ENCODE data around the gene DNAJC10.

Gene DNAJC10

DNA sequence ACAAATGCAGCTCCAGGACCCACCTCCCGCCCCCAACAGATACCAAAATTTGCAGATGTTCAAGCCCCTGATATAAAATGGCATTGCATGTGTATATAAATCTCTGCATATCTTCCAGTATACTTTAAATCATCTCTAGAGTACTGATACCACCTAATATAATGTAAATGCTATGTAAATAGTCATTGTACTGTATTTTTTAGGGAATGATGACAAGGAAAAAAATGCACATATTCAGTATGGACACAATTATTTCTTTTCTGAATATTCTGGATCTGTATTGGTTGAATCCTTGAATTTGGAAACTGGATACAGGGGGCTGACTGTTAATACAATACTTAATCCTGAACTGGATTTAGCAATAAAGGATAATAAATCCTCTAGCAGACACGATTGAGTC lies 82.7 kb downstream of the DNAJC10 start:
- no peak for DNase-seq

DNA sequence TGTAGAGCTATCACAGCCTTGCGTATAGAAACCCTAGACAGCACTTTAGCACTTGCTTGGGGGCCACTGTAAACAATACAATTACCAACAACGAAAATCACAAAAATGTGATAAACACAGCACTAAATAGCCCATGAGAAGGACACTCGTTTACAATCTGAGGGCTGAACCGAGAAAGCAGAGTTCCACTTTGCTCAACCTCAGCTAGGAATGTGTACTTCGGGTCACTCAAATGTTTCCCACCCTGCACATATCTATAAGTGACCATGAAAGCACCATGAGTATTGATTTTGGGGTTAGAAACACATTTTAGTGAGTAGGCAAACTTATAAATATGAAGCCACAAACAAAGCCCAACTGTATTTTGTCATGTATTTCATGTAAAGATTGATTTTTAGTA lies 88.1 kb downstream of the DNAJC10 start:
- no peak for DNase-seq

DNA sequence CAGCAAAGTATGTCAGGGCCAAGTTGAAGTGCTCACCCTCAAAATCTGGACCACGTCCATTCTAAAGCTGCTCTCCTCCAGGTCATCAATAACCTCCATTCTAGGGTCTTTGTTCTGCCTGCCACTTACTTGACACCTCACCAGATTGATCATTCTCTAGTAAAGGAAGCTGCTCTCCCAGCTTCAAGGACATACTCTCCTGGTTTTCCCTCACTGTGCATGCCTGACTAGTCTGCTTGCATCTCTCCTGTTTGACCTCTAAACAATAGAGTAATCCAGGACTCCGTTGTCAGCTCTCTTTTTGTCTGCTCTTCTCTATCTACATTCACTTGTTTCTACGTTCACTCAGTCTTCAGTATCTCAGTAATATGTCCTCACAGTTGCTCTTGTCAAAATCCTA lies 91.3 kb downstream of the DNAJC10 start:
- DNase-seq = no peak

DNA sequence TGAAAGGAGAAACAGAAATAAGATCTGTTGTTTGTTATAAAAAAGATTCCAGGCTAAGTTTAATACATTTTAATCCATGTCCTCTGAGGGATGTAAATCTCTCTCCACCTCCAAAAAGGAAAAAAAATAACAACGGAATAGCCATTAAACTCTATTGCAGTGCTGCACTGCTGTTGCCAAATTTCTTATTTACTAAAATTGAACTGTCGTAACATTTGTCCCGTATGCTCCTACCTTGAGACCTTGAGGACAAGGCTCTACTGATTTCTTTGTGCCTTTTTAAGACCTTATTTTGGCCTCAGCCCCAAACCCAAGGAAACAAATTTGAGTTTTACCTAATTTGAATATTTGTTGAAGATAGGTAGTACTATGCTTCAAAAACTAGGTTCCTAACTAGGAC lies 94.0 kb downstream of the DNAJC10 start:
- DNase-seq = no peak

DNA sequence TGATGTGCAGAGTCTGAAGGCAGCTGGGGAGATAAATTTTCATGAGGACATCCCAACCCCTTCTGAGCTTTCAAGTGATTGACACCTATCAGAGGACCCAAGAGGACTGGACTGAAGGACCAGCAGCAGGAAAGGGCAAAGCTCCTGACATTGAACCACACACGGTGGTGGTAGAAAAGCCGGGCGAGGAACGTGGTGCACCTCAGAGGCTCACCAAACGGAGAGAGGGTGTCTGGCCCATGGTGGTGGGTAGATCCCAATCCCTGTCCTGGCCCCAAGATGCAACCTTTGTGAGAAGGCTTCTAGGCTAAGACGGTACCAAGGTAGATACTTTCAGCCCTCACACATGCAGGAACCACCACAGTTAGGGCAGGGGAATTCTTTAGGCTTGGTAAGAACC lies 98.3 kb downstream of the DNAJC10 start:
- DNase-seq = no peak

DNA sequence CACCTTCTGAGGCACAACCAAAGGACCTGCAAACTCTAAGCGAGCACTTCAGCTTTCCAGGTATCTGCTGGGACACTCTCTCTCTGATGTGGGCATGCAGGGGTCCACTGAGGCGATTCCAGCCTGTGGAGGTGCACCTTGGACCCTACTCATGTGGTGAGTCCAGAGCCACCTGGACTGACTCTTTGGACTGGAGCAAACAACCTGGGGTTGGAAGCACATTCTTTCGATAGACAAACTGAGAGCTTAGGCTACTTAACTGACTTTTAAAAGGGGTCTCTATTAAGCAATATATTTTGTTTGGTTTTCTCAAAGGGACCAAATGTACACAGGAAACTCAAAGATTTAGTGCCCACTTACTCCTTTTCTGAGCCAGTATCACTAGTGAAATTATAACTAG lies 98.7 kb downstream of the DNAJC10 start:
- DNase-seq = no peak

DNA sequence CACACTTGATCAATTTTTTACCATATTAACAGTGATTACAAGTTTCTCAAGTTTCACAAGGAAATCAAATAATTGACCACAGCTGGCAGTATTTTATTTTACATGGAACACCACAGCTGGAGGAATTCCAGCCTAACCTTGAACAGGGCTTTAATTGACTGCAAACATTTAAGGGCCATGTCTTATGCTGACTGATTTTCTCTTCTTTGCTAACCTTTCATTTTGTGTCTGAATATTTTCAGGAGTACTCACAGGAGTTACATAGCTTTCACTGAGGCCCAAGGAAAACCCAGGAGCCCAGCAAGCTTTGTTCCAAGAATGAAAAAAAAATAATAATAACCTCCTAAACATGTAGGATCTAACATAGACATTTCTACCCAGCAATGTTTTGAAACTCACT lies 100.8 kb downstream of the DNAJC10 start:
- no peak for DNase-seq

DNA sequence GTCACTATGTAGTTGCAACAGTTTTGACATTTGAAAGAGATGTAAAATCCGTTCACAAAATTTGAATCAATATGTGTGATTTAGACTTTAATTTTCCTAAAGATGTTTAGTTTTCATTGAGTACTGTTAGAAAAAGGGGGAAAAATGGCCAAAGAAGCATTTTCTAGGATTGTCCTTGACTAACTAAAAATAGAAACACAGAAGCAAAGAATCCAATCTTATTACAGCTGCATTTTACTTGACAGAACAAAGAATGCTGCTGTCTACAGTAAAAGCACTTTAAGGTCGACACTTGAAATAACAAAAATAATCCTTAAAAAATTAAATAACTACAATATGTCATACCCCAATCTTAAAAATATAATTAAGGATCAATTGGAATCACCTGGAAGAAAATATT lies 101.5 kb downstream of the DNAJC10 start:
- DNase-seq = no peak

DNA sequence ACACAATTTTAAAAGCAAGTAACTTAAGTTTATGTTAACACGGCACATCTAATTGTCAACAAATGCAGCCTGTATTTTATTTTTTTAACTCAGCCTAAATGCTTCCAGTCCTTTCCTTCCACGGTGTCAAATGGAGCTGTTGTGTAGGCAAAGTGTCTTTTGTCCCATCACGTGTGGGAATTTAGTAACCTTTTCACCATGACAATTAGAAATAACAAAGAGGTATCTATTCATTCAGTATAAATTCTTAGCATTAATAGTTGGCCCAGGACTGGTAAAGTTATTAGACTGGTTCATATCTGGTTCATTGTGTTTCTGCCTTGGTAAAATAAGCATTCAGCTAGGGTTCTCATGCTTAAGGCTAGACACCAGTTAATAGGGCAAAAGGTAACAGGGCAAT lies 102.4 kb downstream of the DNAJC10 start:
- DNase-seq = no peak

DNA sequence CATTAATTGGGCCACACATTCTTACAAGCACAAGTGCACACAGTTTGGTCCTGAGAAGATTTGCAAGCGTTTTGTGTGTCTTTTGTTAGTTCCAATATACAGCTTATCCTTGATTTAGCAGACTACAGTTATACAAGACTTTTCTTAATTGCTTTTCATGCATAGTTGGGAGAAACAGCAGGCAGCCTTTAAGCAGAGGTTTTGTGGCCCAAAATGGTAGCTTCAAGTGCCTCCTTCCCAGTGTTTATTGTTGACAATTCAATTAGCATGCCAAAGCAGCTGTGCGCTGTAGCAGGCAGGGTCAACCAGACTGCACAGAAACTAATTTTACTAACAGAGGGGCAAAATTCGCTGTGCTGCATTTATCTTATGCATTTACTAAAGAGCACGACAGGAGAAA lies 102.9 kb downstream of the DNAJC10 start:
- DNase-seq = no peak

DNA sequence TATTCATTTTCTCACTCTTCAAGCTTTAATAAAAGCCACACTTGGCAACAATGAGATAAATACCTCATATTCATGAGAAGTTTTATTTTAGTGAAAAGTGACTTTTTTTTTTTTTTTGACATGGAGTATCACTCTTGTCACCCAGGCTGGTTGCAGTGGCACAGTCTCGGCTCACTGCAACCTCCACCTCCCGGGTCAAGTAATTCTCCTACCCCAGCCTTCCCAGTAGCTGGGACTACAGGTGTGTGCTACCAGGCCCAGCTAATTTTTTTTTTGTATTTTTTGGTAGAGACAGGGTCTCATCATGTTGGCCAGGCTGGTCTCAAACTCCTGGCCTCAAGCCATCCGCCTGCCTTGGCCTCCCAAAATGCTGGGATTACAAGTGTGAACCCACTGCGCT lies 103.4 kb downstream of the DNAJC10 start:
- no peak for DNase-seq

DNA sequence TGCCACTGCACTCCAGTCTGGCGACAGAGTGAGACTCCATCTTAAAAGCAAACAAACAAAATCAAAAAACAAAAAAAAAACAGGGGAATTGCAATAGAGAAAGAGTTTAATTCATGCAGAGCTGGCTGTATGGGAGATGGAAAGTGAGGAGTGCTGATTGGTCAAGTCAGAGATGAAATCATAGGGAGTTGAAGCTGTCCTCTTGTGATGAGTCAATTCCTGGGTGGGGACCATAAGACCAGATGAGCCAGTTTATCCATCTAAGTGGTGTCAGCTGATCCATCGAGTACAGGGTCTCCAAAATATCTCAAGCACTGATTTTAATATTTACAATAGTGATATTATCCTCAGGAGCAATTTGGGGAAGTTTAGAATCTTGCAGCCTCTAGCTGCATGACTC lies 105.1 kb downstream of the DNAJC10 start:
- no peak for DNase-seq

DNA sequence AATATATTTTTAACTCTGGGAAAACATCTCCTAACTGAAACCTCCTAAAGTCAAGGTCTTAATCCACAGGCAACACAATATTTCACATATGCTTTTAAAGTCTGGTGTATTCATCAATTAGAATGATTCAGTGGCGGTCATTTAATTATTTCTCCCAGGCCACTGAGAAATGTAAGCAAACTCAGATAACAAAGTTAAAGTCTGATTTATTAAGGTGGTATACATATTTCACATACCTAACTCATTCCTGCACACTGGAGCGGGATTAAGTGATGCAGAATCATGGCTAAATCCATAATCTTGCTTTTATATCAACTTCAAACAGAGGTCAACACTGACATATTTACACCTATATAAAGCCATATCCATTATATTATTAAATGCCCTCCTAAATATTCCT lies 106.7 kb downstream of the DNAJC10 start:
- no peak for DNase-seq

DNA sequence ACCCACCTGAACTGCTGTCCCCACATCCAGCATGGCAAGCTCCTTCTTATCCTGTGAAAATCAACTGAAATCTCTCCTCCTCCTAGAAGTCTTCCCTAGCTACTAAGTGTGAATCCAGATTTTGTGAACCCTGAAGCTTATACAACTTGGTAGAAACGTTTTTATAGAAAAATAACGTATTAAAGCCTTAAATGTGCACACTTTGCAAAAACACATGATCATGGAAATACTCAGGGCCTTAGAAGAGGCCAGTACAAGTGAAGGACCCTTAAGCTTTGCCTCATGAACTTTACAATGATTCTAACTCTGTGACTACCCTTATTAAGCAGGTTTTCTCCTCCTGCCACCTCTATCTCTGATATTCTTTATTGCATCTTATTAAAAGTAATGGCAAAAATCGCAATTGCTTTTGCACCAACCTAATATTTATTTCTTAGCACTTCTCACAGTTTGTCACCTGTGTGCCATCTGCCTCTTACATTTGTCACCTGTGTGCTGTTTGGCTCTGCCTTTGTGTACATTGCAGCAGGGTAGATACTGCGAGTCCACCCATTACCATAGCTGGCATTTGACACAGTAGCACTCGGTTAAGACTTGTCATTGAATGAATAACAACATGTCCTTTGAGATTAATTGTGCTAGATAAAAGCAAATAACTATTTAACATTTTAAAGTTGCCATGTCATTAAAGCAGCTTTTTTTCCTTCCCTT lies 108.2 kb downstream of the DNAJC10 start:
- no peak for DNase-seq

DNA sequence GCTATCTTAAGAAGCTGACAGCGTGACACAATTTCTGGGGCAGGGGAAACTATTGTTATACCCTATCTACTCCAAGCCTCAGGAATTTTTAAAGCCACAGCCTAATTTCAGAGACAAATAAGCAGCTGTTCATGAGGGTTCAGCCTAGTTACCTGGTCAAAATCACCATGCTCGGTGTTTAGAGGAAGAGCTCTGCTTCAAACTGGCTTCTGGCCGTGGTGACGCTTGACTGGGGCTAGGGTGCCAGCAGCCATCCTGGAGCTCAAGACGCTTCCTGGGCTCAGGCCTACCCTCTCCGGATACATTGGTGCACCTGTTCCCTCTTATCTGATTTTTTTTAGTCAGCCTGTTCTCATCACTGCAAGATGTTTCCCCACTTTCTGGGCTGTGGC lies 108.7 kb downstream of the DNAJC10 start:
- no peak for DNase-seq

DNA sequence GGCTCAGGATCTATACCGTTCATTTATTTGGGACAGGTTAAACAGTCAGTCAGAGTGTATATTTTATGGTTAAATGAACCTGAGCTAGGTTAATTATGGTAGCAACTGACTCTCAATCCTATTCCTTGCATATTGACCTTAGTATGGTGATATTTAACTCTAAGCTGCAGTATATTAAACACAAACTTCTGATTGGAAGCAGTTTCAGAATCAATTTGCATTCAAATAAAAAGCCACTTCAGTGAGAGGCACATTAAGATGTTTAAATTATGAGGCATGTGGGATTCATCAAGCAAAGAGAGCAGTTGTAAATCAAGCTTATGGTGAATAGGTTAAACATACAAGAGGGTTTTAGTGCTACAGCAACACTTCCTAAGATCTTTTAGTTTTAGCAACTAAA lies 110.0 kb downstream of the DNAJC10 start:
- no peak for DNase-seq

DNA sequence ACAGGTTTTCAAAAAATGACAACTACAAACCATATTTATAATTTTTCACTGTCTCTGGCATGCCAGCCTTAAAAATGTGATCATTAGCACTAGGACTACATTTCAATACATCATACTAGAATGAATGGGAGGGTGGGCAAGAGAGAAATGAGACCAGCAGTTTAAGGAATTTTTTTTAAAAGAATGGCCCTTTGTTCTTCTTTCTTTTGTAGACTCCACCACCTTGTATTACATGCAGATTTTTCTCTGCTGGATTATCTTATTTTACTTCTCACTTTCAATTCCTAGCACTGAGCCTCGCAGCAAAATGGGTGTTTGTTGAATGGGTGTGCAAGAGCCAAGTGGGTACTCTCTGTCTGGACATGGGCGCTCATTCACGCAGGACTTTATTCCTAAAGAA lies 110.4 kb downstream of the DNAJC10 start:
- no peak for DNase-seq

DNA sequence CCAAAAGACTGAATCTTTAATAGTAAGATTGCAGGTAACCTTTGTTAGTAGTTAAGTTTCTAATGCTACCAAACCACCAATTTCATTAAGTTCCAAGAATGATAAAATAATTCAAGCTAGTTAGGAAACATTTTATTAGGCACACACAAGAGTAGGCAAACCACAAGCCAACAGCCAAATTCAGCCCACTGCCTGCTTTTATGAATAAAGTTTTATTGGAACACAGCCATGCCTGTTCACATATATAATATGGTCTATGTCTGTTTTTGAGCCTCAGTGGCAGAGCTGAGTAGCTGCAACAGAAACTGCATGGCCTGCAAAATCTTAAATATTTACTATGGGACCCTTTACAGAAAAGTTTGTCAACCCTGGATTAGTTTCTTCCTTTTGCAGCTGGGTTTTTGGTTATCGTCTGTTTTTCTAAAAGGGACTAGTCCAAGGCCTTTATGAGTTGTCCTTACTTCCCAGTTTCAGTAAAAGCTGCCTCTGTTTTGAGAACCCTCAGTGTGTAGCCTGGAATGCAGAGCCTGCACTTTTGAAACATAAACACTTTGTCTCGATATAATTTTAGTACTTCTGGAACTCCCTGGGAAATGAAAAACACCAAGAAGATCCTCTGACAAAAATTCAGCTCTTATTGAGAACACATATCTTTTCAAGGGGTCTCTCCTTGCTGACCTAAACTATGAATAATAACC lies 111.3 kb downstream of the DNAJC10 start:
- DNase-seq = no peak

DNA sequence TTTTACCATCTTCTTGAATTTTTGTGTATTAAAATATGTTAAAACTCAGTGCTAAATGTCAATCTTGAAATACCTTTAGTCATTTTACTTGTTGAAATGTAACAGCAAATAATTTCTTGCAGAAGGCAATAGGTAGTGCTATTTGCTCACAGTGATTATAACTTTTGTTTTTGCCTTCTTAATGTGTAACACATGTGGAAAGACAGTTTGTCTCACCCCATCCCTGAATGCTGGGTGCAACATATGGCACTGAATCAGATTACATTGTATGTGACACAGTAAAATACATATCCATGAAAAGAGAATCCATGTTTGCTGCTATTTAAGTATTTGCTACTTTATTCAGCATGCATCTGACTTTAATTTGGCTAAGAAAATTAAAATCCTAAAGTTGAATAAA lies 115.0 kb downstream of the DNAJC10 start:
- DNase-seq = no peak

DNA sequence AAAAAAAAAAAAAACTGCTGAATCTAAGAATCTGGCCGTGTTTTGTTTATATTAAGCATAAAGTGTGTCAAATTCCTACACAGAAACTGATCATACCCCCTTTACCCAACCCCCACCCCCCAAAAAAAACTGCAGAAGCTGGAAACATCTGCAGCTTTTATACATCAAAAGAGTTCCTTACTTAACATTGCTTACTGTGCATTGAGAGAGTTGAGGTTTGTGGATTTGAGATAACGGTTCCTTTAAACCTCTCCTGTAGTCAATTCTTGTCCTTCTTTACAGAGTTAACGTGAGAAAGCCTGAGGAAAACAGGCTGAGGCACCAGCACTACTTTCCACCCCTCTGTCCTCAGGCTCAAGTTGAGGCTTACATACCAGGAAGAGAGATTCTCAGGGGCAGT lies 115.9 kb downstream of the DNAJC10 start:
- DNase-seq = no peak

DNA sequence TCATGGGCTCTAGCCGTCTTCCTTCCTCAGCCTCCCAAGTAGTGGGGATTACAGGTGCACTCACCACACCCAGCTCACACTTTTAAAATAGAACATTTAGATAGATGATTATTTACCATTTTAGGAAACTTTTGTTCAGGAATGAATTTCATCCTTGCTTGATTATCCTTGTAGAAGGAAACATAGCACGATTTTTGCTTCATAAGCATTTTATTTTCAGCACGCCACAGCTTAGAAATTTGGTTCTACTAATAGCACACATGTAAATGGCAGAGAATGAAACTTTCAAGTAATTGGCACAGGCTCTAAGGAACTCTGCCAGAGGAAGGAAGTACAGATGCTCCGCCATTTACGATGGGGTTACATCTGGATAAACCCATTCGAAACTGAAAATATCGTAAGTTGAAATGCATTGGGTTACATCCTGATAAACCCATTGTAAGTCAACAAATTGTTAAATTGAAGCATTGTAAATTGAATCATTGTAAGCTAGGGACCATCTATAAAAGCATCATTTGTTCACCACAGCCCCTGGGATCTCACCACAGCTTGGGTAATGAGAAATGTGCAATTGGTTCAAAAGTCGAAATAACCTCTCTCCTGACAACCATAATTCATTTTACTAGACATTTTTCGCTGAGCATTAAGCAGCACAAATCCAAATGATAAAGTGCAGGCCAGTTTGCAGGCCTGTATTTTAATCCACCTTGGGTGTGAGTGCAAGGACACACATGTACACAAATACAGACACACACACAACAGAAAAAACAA lies 117.2 kb downstream of the DNAJC10 start:
- no peak for DNase-seq

DNA sequence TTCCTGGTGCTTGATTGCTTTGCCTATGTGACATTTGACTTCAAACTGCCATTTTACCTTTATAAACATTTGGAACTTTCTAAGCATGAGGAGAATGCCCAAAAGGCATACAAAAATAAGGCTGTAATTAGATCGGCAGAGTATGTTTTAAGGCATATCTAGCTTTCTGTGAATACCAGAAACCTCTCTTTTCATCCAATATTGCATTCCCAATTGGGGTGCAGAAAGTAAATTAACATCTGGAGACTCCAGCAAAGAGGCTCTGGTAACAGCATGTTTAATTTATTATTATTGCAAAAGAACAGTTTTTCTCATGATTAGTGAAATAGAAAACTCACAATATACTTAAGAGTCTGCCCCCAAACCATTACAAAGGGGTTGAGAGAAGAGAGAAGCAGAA lies 118.2 kb downstream of the DNAJC10 start:
- no peak for DNase-seq

DNA sequence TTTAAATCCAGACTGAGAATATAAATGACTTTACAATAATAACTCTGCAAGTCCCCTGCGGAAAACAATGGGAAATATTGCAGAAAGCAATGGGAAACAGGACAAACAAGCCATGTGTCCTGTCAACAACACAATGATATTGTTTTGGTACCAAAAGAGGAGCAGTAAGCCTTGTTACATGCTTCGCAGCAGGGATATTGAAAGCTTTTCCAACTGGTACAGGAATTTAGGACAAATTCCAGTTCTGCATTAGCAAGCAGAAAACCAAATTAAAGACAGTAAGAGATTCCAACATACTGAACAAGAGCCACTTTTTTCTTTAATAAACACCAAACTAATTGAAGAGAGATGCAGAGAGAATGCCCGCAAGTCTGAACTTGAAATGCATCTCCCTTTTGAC lies 120.4 kb downstream of the DNAJC10 start:
- no peak for DNase-seq
